Brain microvascular endothelial cell (primary cell): Measurements from ENCODE around the gene TCEAL9.

ENCODE experiments used
- DNase-seq: peaks from one replicate; pipeline ENCODE4 v3.0.0-alpha.2; 2020
- H3K27ac ChIP-seq: fragments of 250-450 bp; sonication (Bioruptor Pico); 2 replicates; pipeline ENCODE4 v1.5.1; 2020; ENCODE audit warnings: mild to moderate bottlenecking, moderate library complexity
- H3K27me3 ChIP-seq: fragments of 250-450 bp; sonication (Bioruptor Pico); replicated peaks from 2 replicates; pipeline ENCODE4 v1.5.1; 2020; ENCODE audit warnings: mild to moderate bottlenecking
- H3K36me3 ChIP-seq: fragments of 250-450 bp; sonication (Bioruptor Pico); replicated peaks from 2 replicates; pipeline ENCODE4 v1.5.1; 2020; ENCODE audit warnings: mild to moderate bottlenecking
- H3K4me3 ChIP-seq: 2 replicates; pipeline ENCODE4 v1.5.1; 2011; ENCODE audit warnings: low read depth, mild to moderate bottlenecking, control low read depth, low read length, moderate library complexity
- in situ Hi-C: cut with HindIII; loops from 2 replicates; pipeline ENCODE4 v1.10.0; 2017; ENCODE audit warnings: low sequenced_read_pairs, low pct_ligation_motif_present
- TF ChIP-seq, protein P1 (sequence below): IDR thresholded peaks from 2 replicates; pipeline ENCODE4 v1.5.1; 2011; ENCODE audit warnings: low read depth, mild to moderate bottlenecking, moderate library complexity, low read length, control low read depth, inconsistent platforms; ENCODE audit errors: missing control alignments

Gene TCEAL9

DNA sequence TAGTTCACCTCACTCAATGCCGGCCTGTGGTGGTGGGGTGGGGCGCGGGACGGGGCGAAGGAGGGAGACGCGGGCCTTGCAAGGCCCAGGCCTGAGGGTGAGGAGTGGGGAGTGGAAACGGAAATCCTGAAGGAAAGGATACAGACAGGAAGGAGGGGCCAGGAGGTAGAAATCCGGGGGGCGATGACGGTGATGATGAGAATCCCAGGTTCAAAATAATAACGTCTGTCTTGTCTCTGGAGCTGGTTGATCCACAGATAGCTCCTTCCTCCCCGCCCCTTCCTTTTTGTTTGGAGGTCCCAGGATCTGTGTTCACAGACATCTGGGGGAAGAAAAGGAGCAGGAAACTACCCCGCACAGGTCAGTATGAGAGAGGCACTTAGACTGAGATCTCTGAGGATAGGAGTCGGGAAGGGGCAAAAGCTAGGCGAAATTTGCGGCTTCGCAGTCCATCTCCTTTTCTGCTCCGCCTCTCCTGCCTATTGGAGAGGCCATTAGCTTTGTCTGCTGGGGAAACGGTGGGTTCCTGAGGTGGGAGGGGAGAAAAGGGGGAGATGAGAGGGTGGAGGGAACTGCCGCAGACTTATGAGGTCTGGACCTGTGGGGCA lies 25.5 kb upstream of the TCEAL9 start:
- Histone ChIP-seq H3K4me3 (peak overlapping the region; percentile 53), H3K27ac (no peak overlapping the region), H3K36me3 (no peaks in the 10 kb centered on the region), H3K27me3 (no peaks in the 10 kb centered on the region)
- in situ Hi-C loops = no loop called here
- no peak for DNase-seq
- TF ChIP-seq, protein P1, sequence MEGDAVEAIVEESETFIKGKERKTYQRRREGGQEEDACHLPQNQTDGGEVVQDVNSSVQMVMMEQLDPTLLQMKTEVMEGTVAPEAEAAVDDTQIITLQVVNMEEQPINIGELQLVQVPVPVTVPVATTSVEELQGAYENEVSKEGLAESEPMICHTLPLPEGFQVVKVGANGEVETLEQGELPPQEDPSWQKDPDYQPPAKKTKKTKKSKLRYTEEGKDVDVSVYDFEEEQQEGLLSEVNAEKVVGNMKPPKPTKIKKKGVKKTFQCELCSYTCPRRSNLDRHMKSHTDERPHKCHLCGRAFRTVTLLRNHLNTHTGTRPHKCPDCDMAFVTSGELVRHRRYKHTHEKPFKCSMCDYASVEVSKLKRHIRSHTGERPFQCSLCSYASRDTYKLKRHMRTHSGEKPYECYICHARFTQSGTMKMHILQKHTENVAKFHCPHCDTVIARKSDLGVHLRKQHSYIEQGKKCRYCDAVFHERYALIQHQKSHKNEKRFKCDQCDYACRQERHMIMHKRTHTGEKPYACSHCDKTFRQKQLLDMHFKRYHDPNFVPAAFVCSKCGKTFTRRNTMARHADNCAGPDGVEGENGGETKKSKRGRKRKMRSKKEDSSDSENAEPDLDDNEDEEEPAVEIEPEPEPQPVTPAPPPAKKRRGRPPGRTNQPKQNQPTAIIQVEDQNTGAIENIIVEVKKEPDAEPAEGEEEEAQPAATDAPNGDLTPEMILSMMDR = no peak

DNA sequence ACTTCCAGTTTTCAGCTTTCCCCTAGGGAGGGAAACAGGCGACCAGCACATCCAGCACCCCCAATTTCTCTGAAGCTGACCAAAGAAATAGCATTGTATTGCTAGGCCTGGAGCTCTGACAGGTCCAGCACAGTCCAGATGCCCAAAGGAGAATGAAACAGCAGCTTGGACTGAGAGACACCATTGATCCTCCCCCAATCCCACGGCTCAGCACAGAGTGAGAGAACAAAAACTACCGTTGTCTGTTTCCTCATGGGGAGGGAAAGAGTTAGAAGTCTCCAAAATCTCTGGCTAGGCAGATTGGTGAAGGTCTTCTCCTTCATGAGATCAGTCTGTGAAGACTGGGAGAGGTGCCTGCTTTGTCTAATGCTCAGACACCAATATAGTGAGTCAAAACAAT lies 17.6 kb upstream of the TCEAL9 start:
- no peak for DNase-seq
- Histone ChIP-seq H3K27me3 (no peaks in the 10 kb centered on the region), H3K4me3 (no peak overlapping the region), H3K36me3 (no peaks in the 10 kb centered on the region), H3K27ac (no peak overlapping the region)
- in situ Hi-C loops = no loop called here
- TF ChIP-seq, protein P1 = no peak

DNA sequence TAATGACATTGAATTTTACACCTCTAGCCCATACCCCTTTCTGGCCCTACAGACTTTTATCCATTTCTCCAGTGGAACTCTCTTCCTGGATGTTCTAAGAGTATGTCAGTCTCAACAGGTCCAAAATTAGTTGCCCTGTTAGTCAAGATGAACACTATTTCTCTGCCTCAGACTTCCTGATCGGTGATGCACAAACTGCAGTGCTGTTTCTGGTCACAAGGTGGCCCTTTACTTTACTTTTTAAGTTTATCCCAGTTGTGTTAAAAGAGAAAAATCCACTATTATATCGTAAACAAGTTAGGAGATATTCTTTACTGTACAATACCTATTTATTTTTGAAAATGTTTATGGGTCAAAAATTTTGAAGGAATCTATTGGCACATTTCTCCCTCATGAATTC lies 13.2 kb upstream of the TCEAL9 start:
- TF ChIP-seq, protein P1 = peak; percentile 75
- H3K27me3 ChIP-seq = no peaks in the 10 kb centered on the region
- in situ Hi-C loops = no loop called here
- H3K27ac ChIP-seq = no peak overlapping the region
- H3K36me3 ChIP-seq = no peaks in the 10 kb centered on the region
- peak; percentile 42 for DNase-seq
- no peak overlapping the region for H3K4me3 ChIP-seq

DNA sequence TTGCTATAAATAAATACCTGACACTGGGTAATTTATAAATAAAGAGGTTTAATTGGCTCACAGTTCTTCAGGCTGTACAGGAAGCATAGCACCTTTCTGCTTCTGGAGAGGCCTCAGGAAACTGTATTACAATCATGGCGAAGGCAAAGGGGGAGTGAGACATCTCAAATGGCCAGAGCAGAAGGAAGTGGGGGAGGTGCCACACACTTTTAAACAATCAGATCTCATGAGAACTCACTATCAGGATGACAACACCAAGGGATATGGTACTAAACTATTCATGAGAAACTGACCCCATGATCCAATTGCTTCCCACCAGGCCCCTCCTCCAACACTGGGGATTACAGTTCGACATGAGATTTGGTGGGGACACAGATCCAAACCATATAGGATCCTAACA lies 11.7 kb upstream of the TCEAL9 start:
- Histone ChIP-seq H3K27me3 (no peaks in the 10 kb centered on the region), H3K36me3 (no peaks in the 10 kb centered on the region), H3K4me3 (no peak overlapping the region), H3K27ac (no peak overlapping the region)
- DNase-seq = no peak
- TF ChIP-seq, protein P1 = no peak
- in situ Hi-C loops = no loop called here

DNA sequence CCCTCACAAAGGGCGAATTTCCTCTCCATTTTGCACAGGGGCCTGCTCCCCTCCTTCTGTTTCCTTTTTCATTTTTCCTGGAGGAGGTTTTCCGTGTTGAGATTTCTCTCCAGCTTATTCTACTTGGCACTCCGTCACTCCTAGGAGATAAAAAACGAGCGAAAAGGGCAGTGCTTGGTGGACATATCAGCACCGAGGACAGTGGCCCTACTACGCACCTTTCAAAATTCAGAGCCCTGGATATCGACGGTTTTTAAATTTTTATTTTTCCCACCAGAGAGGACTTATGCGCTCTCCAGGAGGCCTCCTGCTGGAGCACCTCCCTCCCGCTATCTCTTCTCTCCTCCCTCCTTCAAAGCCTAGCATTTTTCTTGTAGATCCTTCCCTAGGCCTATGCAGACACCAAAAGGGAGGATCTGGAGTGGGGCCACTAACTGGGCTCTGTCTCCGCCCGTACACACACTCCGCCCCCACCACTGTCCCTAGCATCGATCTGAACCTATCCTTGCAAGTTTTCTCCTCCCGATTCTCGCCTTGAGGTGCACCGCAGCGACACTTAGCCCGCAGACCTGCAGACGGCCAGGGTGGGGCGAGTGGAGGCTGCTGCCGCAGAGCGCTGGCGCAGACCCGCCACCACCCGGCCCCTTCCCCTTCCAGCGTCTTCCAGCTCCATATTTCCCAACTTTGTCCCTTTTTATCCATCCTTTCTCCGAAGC lies 8.5 kb upstream of the TCEAL9 start:
- H3K4me3 ChIP-seq = no peak overlapping the region
- no peak overlapping the region for H3K27ac ChIP-seq
- H3K36me3 ChIP-seq = no peaks in the 10 kb centered on the region
- TF ChIP-seq, protein P1 = no peak
- no peak for DNase-seq
- in situ Hi-C loops = no loop called here
- no peaks in the 10 kb centered on the region for H3K27me3 ChIP-seq
